ENCODE data around the gene TM4SF18. TPM values are rescaled to one million over a fixed set of nuclear protein-coding genes. Genes with fewer than 3 reads are reported as not detected.

Gene TM4SF18
- total and polyA plus RNA-seq, 4 experiments from 2014 or later: not detected

- peaks cover 0 to 1% (median 0%) of the 10 kb centered on the region in 8 donors for H3K9me3 Mint-ChIP-seq
Observed at GRCh38 chr3:149292666-149293065, 40.8 kb downstream of the TM4SF18 start.

DNA sequence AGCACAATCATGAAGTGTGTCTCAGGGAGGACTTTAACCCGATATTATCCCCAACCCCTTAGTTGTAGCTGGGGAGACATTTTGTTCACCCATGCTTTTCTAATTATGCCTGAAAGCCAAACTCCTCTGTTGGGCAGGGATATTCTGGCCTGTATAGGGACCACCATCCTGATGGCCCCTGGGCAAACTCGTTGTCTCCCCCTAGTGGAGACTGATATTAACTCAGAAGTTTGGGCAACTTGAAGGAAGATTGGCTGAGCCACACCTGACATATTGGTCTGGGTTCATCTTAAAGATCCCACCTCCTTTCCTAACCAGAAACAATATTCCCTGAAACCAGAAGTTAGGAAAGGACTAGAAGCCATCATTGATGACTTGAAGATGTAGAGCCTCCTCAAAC lies 42.3 kb downstream of the TM4SF18 start:
- DNase-seq: peak in 1 of 5 donors; percentile 10
- Mint-ChIP-seq H3K4me1 (peaks cover 0 to 4% (median 0%) of the 10 kb centered on the region in 4 donors), H3K4me3 (no peak overlapping the region), H3K36me3 (no peaks in the 10 kb centered on the region), H3K27ac (peak overlapping the region in 1 of 7 donors; percentile 35), H3K27me3 (no peaks in the 10 kb centered on the region), H3K9me3 (peaks cover 0 to 1% (median 0%) of the 10 kb centered on the region in 8 donors)
- Histone ChIP-seq H3K27me3 (ENCODE audit: insufficient read depth, low read length) (no peaks in the 10 kb centered on the region), H3K9me3 (ENCODE audit: control insufficient read depth in 1 of 2, low read length in 2 of 2) (no peaks in the 10 kb centered on the region), H3K4me1 (ENCODE audit: insufficient read depth, low read length) (no peaks in the 10 kb centered on the region), H3K4me3 (ENCODE audit: low read length in 2 of 2) (no peak overlapping the region), H3K27ac (ENCODE audit: low read depth, low read length) (no peak overlapping the region), H3K36me3 (ENCODE audit: insufficient read depth, low read length) (no peaks in the 10 kb centered on the region)
- ChIA-PET CTCF (ENCODE audit: partially characterized antibody) (interaction anchor here (1.7 kb wide), 1 partner anchor 11 kb away, joined by 6 read pairs; no protein-coding TSS in a partner anchor), POLR2A (ENCODE audit: partially characterized antibody) (no interaction called here)
- intact Hi-C loops (cut with micrococcal nuclease): no loop called here

More at GRCh38 chr3:149292666-149293065, 40.8 kb downstream of the TM4SF18 start:
- ChIA-PET POLR2A (ENCODE audit: partially characterized antibody) (no interaction called here), CTCF (ENCODE audit: partially characterized antibody) (interaction anchor here (0.7 to 1.7 kb wide), 5 partner anchors 11 to 172 kb away, joined by 3 to 6 read pairs (median 3); no protein-coding TSS in a partner anchor)
- Histone ChIP-seq H3K36me3 (ENCODE audit: insufficient read depth, low read length) (no peaks in the 10 kb centered on the region), H3K27me3 (ENCODE audit: insufficient read depth, low read length) (no peaks in the 10 kb centered on the region), H3K4me1 (ENCODE audit: insufficient read depth, low read length) (no peaks in the 10 kb centered on the region), H3K4me3 (ENCODE audit: low read length in 2 of 2) (no peak overlapping the region), H3K27ac (ENCODE audit: low read depth, low read length) (no peak overlapping the region), H3K9me3 (ENCODE audit: control insufficient read depth in 1 of 2, low read length in 2 of 2) (no peaks in the 10 kb centered on the region)
- Mint-ChIP-seq H3K27ac (no peak overlapping the region), H3K4me3 (no peak overlapping the region), H3K36me3 (no peaks in the 10 kb centered on the region), H3K4me1 (peaks cover 0 to 3% (median 0%) of the 10 kb centered on the region in 4 donors), H3K27me3 (peaks cover 2 to 4% of the 10 kb centered on the region in 2 donors)
- no peak for DNase-seq
- intact Hi-C loops (cut with micrococcal nuclease): no loop called here

GRCh38 chr3:149288655-149289054 lies 44.8 kb downstream of the TM4SF18 start:
- Mint-ChIP-seq H3K9me3 (peaks cover 0 to 1% (median 0%) of the 10 kb centered on the region in 8 donors), H3K36me3 (no peaks in the 10 kb centered on the region), H3K27ac (peak overlapping the region in 1 of 7 donors; percentile 15), H3K27me3 (no peaks in the 10 kb centered on the region), H3K4me1 (peaks cover 0 to 4% (median 0%) of the 10 kb centered on the region in 4 donors), H3K4me3 (no peak overlapping the region)
- DNase-seq: no peak
- no peaks in the 10 kb centered on the region for H3K36me3 ChIP-seq (ENCODE audit: insufficient read depth, low read length)
- no peak overlapping the region for H3K4me3 ChIP-seq (ENCODE audit: low read length in 2 of 2)
- no peaks in the 10 kb centered on the region for H3K27me3 ChIP-seq (ENCODE audit: insufficient read depth, low read length)
- intact Hi-C loops (cut with micrococcal nuclease): no loop called here
- no peaks in the 10 kb centered on the region for H3K4me1 ChIP-seq (ENCODE audit: insufficient read depth, low read length)
- POLR2A ChIA-PET (ENCODE audit: partially characterized antibody): no interaction called here
- no peak overlapping the region for H3K27ac ChIP-seq (ENCODE audit: low read depth, low read length)
- no peaks in the 10 kb centered on the region for H3K9me3 ChIP-seq (ENCODE audit: control insufficient read depth in 1 of 2, low read length in 2 of 2)
- CTCF ChIA-PET (ENCODE audit: partially characterized antibody): interaction anchor here (1.1 kb wide), 1 partner anchor 159 kb away, joined by 3 read pairs; no protein-coding TSS in a partner anchor

DNA sequence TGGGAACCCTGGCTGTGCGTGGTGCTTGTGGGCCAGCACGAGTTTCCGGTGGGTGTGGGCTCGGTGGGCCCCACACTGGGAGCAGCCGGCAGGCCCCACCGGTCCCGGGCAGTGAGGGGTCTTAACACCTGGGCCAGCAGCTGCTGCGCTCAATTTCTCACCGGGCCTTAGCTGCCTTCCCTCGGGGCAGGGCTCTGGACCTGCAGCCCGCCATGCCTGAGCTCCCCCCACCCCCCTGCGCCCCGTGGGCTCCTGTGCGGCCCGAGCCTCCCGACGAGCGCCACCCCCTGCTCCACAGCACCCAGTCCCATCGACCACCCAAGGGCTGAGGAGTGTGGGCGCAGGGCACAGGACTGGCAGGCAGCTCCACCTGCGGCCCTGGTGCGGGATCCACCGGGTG lies 49.4 kb downstream of the TM4SF18 start:
- no peak overlapping the region for H3K27ac ChIP-seq (ENCODE audit: low read depth, low read length)
- H3K27me3 ChIP-seq (ENCODE audit: insufficient read depth, low read length): no peaks in the 10 kb centered on the region
- intact Hi-C loops (cut with micrococcal nuclease): no loop called here
- no peaks in the 10 kb centered on the region for H3K27me3 Mint-ChIP-seq
- H3K9me3 ChIP-seq (ENCODE audit: control insufficient read depth in 1 of 2, low read length in 2 of 2): no peaks in the 10 kb centered on the region
- H3K4me3 ChIP-seq (ENCODE audit: low read length in 2 of 2): no peak overlapping the region
- ChIA-PET CTCF (ENCODE audit: partially characterized antibody) (no interaction called here), POLR2A (ENCODE audit: partially characterized antibody) (interaction anchor here (0.6 kb wide), 1 partner anchor 200 kb away, joined by 4 read pairs; no protein-coding TSS in a partner anchor)
- no peaks in the 10 kb centered on the region for H3K4me1 ChIP-seq (ENCODE audit: insufficient read depth, low read length)
- no peaks in the 10 kb centered on the region for H3K9me3 Mint-ChIP-seq
- no peaks in the 10 kb centered on the region for H3K36me3 ChIP-seq (ENCODE audit: insufficient read depth, low read length)
- H3K4me3 Mint-ChIP-seq: no peak overlapping the region
- peak in 1 of 5 donors; percentile 38 for DNase-seq
- H3K4me1 Mint-ChIP-seq: peaks cover 0 to 4% (median 0%) of the 10 kb centered on the region in 4 donors
- H3K27ac Mint-ChIP-seq: no peak overlapping the region
- no peaks in the 10 kb centered on the region for H3K36me3 Mint-ChIP-seq

GRCh38 chr3:149283401-149283800 lies 50.0 kb downstream of the TM4SF18 start:
- no peak for DNase-seq
- intact Hi-C loops (cut with micrococcal nuclease): no loop called here
- no peaks in the 10 kb centered on the region for H3K27me3 ChIP-seq (ENCODE audit: insufficient read depth, low read length)
- no peak overlapping the region for H3K4me3 Mint-ChIP-seq
- H3K4me1 ChIP-seq (ENCODE audit: insufficient read depth, low read length): no peaks in the 10 kb centered on the region
- ChIA-PET POLR2A (ENCODE audit: partially characterized antibody) (no interaction called here), CTCF (ENCODE audit: partially characterized antibody) (interaction anchor here (2.4 kb wide), 1 partner anchor 11 kb away, joined by 6 read pairs; no protein-coding TSS in a partner anchor)
- no peaks in the 10 kb centered on the region for H3K9me3 Mint-ChIP-seq
- H3K36me3 ChIP-seq (ENCODE audit: insufficient read depth, low read length): no peaks in the 10 kb centered on the region
- no peak overlapping the region for H3K4me3 ChIP-seq (ENCODE audit: low read length in 2 of 2)
- no peaks in the 10 kb centered on the region for H3K27me3 Mint-ChIP-seq
- H3K27ac Mint-ChIP-seq: no peak overlapping the region
- no peak overlapping the region for H3K27ac ChIP-seq (ENCODE audit: low read depth, low read length)
- H3K4me1 Mint-ChIP-seq: peaks cover 0 to 7% (median 0%) of the 10 kb centered on the region in 4 donors
- H3K36me3 Mint-ChIP-seq: no peaks in the 10 kb centered on the region
- no peaks in the 10 kb centered on the region for H3K9me3 ChIP-seq (ENCODE audit: control insufficient read depth in 1 of 2, low read length in 2 of 2)

GRCh38 chr3:149282836-149283235 lies 50.6 kb downstream of the TM4SF18 start:
- Mint-ChIP-seq H3K27me3 (no peaks in the 10 kb centered on the region), H3K27ac (no peak overlapping the region), H3K4me3 (no peak overlapping the region), H3K9me3 (no peaks in the 10 kb centered on the region), H3K36me3 (no peaks in the 10 kb centered on the region), H3K4me1 (peaks cover under 1 to 9% (median under 1%) of the 10 kb centered on the region in 4 donors)
- Histone ChIP-seq H3K4me1 (ENCODE audit: insufficient read depth, low read length) (peaks cover 3% of the 10 kb centered on the region), H3K36me3 (ENCODE audit: insufficient read depth, low read length) (no peaks in the 10 kb centered on the region), H3K27ac (ENCODE audit: low read depth, low read length) (no peak overlapping the region), H3K4me3 (ENCODE audit: low read length in 2 of 2) (no peak overlapping the region), H3K9me3 (ENCODE audit: control insufficient read depth in 1 of 2, low read length in 2 of 2) (no peaks in the 10 kb centered on the region), H3K27me3 (ENCODE audit: insufficient read depth, low read length) (no peaks in the 10 kb centered on the region)
- no peak for DNase-seq
- POLR2A ChIA-PET (ENCODE audit: partially characterized antibody): no interaction called here
- intact Hi-C loops (cut with micrococcal nuclease): no loop called here
- CTCF ChIA-PET (ENCODE audit: partially characterized antibody): interaction anchor here (2.4 kb wide), 1 partner anchor 10 kb away, joined by 6 read pairs; no protein-coding TSS in a partner anchor

- POLR2A ChIA-PET (ENCODE audit: partially characterized antibody): no interaction called here
- Histone ChIP-seq H3K9me3 (ENCODE audit: control insufficient read depth in 1 of 2, low read length in 2 of 2) (no peaks in the 10 kb centered on the region), H3K4me3 (ENCODE audit: low read length in 2 of 2) (no peak overlapping the region), H3K36me3 (ENCODE audit: insufficient read depth, low read length) (no peaks in the 10 kb centered on the region), H3K4me1 (ENCODE audit: insufficient read depth, low read length) (peaks cover 9% of the 10 kb centered on the region), H3K27me3 (ENCODE audit: insufficient read depth, low read length) (no peaks in the 10 kb centered on the region), H3K27ac (ENCODE audit: low read depth, low read length) (no peak overlapping the region)
- no peaks in the 10 kb centered on the region for H3K9me3 Mint-ChIP-seq
- H3K4me1 Mint-ChIP-seq: peaks cover 5 to 14% (median 5%) of the 10 kb centered on the region in 4 donors
- no peak for DNase-seq
- no peaks in the 10 kb centered on the region for H3K27me3 Mint-ChIP-seq
- CTCF ChIA-PET (ENCODE audit: partially characterized antibody): interaction anchor here (1.3 to 2.4 kb wide), 2 partner anchors 10 kb away, joined by 3 to 6 read pairs; no protein-coding TSS in a partner anchor
- H3K36me3 Mint-ChIP-seq: no peaks in the 10 kb centered on the region
- peak overlapping the region in 1 of 7 donors; percentile 39 for H3K27ac Mint-ChIP-seq
- H3K4me3 Mint-ChIP-seq: no peak overlapping the region
- intact Hi-C loops (cut with micrococcal nuclease): no loop called here
Observed at GRCh38 chr3:149282322-149282721, 51.1 kb downstream of the TM4SF18 start.

Data from CD4-positive, alpha-beta memory T cell (primary cell).